Stimulated activated CD8-positive, alpha-beta memory T cell treated with anti-CD3 and anti-CD28 coated beads, Interleukin-2, amount 100 ng/mL, for 1 hour (primary cell): ENCODE data around the gene SEMA4G.

Experiments
- DNase-seq, 2 donors: peaks; one replicate each; pipeline ENCODE4 v3.0.0-alpha.2; 2020; ENCODE audit warnings: low read depth in 2 of 2

SEMA4G gene

GRCh38 chr10:100987685-100988049 is 18.4 kb downstream of the SEMA4G start:
- DNase-seq: no peak

GRCh38 chr10:100988166-100988565 is 18.9 kb downstream of the SEMA4G start:
- no peak for DNase-seq

- DNase-seq: no peak
Measured at GRCh38 chr10:100989088-100989487, 19.8 kb downstream of the SEMA4G start.

- no peak for DNase-seq
Measured at GRCh38 chr10:100993986-100994708, 24.8 kb downstream of the SEMA4G start.

- DNase-seq: no peak
Measured at GRCh38 chr10:100995181-100995580, 25.9 kb downstream of the SEMA4G start.

GRCh38 chr10:100996678-100997359 is 27.5 kb downstream of the SEMA4G start:
- no peak for DNase-seq

- DNase-seq: peak; percentile 24 to 52
Measured at GRCh38 chr10:100997360-100998182, 28.3 kb downstream of the SEMA4G start.

DNA sequence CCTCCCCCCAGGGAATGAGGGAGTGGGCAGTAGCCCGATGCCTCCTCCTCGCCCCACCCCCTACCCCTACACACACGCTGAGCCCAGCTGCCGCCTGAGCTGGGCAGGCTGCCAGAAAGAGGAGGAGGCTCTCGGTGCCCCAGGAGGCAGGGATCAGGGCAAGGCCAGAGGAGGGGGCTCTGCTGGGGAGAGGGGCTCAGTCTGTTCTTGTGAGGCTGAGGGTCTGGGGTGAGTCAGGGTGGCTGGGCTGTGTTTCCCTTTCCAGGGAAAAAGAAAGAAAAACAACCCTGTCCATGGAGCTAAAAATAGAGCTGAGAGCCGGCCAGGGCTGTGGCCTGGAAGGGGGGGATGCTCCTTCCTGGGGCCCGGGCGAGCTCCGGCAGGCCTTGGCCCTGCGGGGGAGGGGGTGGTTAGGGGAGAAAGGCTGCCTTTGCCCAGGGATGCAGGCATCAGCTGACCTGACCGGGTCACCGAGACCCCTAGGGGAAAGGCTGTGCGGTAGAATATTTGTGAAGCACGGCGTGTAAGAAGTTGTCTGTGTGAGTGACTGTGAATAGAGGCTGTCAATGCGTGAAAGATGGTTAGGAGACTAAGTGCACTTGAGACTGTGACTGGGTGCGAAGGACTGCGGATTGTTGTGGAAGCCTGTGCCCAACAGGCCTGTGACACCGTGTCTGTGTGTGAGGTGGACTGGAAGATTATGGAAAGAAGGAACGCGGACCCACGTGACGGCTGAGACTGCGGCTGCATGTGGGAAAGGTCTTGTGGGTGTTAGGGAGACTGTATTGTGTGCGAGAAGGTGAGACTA is 29.1 kb downstream of the SEMA4G start:
- peak in 1 of 2 donors; percentile 41 for DNase-seq

DNA sequence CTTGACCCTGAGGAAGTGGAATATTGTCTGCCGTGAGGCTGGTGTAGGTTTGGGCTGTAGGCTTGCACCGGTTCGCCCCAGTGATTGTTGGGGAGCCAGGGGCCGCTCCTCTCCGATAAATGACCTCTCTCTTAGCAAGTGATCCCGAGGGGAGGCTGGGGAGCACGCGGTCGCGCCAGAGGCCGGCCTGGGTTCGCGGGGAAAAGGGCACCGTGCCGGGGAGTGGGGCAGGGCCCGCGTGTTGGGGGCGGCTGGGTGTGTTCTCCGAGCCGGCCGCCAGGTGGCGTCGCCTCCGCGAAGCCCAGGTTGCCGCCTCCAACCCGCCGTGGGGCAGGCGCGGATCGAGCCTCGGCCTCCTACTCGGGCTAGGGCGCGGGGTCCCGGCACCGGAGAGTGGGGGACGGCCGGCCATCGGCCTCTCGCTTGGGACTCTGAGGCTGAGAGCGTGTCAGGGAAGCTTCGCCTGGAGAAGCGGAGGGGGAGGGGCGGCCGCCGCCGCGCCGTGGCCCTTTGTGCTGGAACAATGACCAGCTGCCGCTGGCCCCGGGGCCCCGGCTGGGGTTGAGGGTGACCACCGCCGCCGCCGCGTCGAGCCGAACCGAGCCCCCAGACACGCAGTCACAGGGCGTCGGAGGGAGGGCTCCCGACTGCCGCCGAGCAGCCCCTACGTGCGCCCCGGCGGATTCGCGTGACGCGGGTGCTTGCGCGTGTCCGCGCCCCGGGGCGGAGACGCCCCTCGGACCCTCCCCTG is 29.9 kb downstream of the SEMA4G start:
- peak; percentile 50 to 57 for DNase-seq

GRCh38 chr10:100999742-101000126 is 30.4 kb downstream of the SEMA4G start, which contains the start of gene LZTS2:
Gene LZTS2, plus strand, starts transcription at chr10:100999808. Its CDS starts 2,731 bp downstream, at chr10:101002539.
- no peak for DNase-seq

GRCh38 chr10:101000127-101000914 is 31.0 kb downstream of the SEMA4G start:
- no peak for DNase-seq

GRCh38 chr10:101000915-101001658 is 31.8 kb downstream of the SEMA4G start:
- no peak for DNase-seq

- no peak for DNase-seq
Measured at GRCh38 chr10:101001659-101002035, 32.3 kb downstream of the SEMA4G start.

- no peak for DNase-seq
Measured at GRCh38 chr10:101002456-101002855, 33.2 kb downstream of the SEMA4G start.

DNA sequence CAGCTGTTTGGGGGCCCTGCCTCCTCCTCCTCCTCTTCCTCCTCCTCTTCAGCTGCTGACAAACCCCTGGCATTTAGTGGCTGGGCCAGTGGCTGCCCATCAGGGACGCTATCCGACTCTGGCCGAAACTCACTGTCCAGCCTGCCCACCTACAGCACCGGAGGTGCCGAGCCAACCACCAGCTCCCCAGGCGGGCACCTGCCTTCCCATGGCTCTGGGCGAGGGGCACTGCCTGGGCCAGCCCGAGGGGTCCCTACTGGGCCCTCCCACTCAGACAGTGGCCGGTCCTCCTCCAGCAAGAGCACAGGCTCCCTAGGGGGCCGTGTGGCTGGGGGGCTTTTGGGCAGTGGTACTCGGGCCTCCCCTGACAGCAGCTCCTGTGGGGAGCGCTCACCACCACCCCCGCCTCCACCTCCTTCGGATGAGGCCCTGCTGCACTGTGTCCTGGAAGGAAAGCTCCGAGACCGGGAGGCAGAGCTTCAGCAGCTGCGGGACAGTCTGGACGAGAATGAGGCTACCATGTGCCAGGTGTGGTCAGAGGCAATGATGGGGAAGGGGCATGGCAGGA is 34.4 kb downstream of the SEMA4G start:
- DNase-seq: no peak

DNA sequence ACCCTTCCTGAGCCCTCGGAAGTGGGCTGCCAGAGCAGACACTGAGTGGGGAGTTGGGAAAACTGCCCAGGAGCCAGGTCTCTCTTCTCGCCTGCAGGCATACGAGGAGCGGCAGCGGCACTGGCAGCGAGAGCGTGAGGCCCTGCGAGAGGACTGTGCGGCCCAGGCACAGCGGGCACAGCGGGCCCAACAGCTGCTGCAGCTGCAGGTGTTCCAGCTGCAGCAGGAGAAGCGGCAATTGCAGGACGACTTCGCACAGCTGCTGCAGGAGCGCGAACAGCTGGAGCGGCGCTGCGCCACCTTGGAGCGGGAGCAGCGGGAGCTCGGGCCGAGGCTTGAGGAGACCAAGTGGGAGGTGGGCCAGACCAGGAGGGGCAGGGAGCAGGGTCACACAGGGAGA is 36.1 kb downstream of the SEMA4G start:
- no peak for DNase-seq

- no peak for DNase-seq
Measured at GRCh38 chr10:101005869-101006567, 36.7 kb downstream of the SEMA4G start.

DNA sequence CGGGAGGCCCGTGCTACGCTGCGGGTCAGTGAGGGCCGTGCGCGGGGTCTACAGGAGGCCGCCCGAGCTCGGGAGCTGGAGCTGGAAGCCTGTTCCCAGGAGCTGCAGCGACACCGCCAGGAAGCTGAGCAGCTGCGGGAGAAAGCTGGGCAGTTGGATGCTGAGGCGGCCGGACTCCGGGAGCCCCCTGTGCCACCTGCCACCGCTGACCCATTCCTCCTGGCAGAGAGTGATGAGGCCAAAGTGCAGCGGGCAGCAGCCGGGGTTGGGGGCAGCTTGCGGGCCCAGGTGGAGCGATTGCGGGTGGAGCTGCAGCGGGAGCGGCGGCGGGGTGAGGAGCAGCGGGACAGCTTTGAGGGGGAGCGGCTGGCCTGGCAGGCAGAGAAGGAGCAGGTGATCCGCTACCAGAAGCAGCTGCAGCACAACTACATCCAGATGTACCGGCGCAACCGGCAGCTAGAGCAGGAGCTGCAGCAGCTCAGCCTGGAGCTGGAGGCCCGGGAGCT is 37.3 kb downstream of the SEMA4G start:
- no peak for DNase-seq
